NB4 (cell line): ENCODE data around the gene FAM81A.

ENCODE experiments used
- DNase-seq: peaks from one replicate; pipeline ENCODE4 v3.0.0; 2010; ENCODE audit warnings: low read depth
- H3K4me3 ChIP-seq: one replicate; pipeline ENCODE4 v1.5.1; 2011; ENCODE audit warnings: mild to moderate bottlenecking, low read depth, low read length, moderate library complexity
- MYC ChIP-seq: IDR thresholded peaks from 2 replicates; pipeline ENCODE4 v1.6.1; 2011; ENCODE audit warnings: low read depth, low read length
- POLR2A ChIP-seq: IDR thresholded peaks from 2 replicates; pipeline ENCODE4 v1.6.1; 2011; ENCODE audit warnings: mild to moderate bottlenecking; ENCODE audit not compliant: insufficient read length; ENCODE audit errors: extremely low read depth
- TF ChIP-seq, protein P1 (sequence below): IDR thresholded peaks from 2 replicates; pipeline ENCODE4 v1.6.1; 2011; ENCODE audit warnings: low read depth, low read length
- TF ChIP-seq, protein P2 (sequence below): IDR thresholded peaks from one replicate; pipeline ENCODE4 v1.5.1; 2012; ENCODE audit warnings: low read depth, low read length

Gene FAM81A

DNA sequence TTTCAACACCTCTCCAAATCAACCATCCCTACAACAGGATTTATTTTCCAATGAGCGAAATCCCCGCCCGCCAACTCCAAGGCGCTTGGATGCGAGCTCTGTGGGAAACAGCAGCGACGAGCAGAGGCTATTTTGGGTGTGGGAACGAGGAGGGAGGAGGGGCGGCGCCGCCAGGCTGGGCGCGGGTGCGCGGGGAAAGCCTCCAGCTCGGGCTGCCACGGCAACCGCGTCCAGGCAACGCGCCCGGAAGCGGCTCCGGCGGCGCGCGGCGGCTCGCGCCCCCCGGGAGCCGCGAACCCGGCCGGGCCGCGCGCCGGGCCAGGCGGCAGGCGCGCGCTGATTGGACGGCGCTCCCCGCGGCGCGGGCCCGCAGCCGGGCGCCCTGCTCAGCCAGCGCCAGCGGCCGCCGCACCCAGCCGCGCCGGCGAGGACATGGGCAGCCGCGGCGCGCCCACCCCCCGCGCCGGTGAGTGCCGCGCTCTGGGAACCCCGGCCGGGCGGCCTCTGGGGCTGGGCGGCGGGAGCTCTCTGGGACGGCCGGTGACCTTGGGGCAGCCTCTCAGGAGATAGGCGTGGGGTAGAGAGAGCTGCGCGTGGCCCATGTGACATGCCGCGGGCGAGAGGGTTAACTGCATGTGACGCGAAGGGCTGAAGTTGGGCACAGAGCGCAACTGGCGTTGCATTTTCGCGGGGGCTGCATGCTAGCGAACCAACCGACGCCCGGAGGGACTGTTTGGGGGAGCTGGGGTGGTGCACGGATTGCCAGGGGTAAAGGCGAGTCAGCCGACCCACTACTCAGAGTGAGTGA is at the start of gene FAM81A:
Gene FAM81A, plus strand, starts transcription at position 370 of the 808 bp plus-strand sequence. CDS start 20,441 bp downstream, outside the sequence.
- TF ChIP-seq, protein P1, sequence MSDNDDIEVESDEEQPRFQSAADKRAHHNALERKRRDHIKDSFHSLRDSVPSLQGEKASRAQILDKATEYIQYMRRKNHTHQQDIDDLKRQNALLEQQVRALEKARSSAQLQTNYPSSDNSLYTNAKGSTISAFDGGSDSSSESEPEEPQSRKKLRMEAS: no peak
- no peak for TF ChIP-seq MYC
- DNase-seq: peak; percentile 60
- H3K4me3 ChIP-seq: peak within 1 kb of the TSS; percentile 37

DNA sequence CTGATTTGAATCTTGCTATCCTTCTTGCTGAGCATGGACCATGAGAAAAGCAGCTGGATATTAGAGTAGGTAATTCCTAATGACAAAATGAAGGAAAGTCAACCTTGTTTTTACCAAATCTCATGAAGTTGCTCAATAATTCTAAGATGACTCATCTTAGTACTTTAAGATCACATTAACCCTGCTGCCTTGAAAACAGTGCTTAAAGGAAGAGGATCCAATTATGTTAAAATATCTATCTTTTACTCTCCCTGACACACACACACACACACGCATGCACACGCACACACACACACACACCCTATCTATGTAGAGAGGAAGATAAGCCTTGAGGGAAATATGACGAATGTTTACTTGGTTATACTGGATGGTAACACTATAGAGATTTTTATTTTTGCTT is 49.3 kb upstream of the FAM81A start:
- DNase-seq: peak; percentile 34
- no peak for TF ChIP-seq POLR2A
- TF ChIP-seq, protein P1: no peak
- TF ChIP-seq MYC: no peak
- TF ChIP-seq, protein P2, sequence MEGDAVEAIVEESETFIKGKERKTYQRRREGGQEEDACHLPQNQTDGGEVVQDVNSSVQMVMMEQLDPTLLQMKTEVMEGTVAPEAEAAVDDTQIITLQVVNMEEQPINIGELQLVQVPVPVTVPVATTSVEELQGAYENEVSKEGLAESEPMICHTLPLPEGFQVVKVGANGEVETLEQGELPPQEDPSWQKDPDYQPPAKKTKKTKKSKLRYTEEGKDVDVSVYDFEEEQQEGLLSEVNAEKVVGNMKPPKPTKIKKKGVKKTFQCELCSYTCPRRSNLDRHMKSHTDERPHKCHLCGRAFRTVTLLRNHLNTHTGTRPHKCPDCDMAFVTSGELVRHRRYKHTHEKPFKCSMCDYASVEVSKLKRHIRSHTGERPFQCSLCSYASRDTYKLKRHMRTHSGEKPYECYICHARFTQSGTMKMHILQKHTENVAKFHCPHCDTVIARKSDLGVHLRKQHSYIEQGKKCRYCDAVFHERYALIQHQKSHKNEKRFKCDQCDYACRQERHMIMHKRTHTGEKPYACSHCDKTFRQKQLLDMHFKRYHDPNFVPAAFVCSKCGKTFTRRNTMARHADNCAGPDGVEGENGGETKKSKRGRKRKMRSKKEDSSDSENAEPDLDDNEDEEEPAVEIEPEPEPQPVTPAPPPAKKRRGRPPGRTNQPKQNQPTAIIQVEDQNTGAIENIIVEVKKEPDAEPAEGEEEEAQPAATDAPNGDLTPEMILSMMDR: no peak
- H3K4me3 ChIP-seq: no peak overlapping the region

DNA sequence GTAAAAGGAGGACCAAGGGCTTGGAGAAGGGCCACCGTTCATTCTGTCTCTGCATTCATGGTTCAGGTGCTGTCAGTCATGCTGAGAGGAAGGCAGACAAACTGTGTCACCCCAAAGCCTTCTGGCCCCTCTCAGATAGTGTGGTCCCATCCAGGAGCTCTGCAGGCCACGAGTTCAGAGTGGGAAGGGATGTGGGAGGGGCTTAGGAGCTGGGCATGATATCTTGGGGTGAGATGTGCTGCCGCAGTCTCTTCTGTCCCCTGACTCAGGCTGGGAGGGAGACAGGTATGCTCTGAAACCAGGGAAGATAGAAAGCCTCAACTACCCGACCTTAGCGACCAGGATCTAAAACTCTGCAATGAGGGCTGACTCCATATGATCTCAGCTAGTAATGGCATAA is 45.7 kb upstream of the FAM81A start:
- H3K4me3 ChIP-seq: no peak overlapping the region
- no peak for DNase-seq
- TF ChIP-seq, protein P2: no peak
- TF ChIP-seq, protein P1: no peak
- TF ChIP-seq MYC: no peak
- no peak for TF ChIP-seq POLR2A

DNA sequence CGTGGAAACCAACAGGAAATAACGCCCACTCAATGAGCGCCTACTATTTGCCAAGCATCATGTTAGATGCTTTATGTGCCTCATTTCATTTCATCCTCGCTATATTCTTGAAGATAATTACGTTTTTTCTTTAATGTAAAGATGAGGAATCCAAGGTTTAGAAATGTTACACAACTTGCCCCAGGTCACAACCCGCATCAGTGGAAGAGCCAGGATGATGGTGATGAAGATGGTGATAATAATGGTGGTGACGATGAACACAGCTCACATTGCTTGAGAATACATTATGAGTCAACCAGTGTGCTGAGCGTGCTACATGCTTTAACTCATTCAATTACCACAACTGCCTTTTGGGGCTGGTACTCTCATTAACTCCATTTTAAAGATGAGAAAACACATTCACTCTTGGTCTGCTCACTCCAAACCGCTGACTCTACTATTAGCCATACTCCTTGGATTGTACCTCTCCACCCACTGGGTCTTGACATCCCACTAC is 43.8 kb upstream of the FAM81A start:
- H3K4me3 ChIP-seq: no peak overlapping the region
- no peak for TF ChIP-seq MYC
- TF ChIP-seq, protein P2: no peak
- TF ChIP-seq, protein P1: no peak
- TF ChIP-seq POLR2A: no peak
- no peak for DNase-seq

DNA sequence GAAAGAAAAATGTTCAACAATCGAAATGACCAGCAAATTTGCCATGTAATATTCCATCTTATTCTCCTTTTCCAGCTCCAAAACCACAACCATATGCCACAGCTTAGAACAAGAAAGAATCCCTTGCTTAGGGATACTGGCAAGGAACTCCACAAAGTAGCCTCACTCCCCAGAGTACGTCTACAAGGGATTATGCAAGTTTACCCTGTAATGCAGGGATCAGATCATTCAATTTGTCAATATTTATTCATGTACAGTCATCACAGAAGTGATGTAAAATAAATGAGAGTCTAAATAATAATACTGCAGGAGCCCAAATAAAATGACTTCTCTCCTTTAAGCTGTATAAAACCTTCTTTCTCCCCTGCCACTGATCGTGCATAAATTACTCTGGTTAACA is 41.8 kb upstream of the FAM81A start:
- H3K4me3 ChIP-seq: no peak overlapping the region
- no peak for DNase-seq
- TF ChIP-seq POLR2A (no peak), MYC (no peak)
- TF ChIP-seq, protein P2: no peak
- TF ChIP-seq, protein P1: no peak

DNA sequence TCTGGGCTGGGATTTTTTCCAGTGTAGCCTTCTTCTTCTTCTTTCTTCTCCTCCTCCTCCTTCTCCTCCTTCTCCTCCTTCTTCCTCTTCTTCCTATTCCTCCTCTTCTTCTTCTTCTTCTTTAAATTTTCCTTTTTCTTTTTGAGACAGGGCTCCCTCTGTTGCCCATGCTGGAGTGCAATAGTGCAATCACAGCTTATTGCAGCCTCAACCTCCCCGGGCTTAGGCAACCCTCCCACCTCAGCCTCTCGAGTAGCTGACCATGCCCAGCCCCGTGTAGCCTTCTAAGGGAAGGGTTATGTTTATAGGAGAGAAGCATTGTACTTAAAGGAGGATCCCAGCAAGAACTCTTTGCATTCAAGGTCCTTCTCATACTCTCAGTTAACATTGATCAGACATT is 41.3 kb upstream of the FAM81A start:
- DNase-seq: no peak
- no peak overlapping the region for H3K4me3 ChIP-seq
- TF ChIP-seq, protein P2: no peak
- TF ChIP-seq, protein P1: no peak
- TF ChIP-seq MYC (no peak), POLR2A (no peak)
